NCI-H2081 (cell line): Measurements from ENCODE around the gene LSMEM2.
"Not testable (repeated sequence)": the region's sequence is repeated elsewhere in the genome, so short reads cannot be mapped to it uniquely, and the experiment has no call there.

Source experiments
- DNase-seq, 2 experiments: peaks; one replicate each; lab custom pipeline; 2025; lab: John Stamatoyannopoulos, UW

The LSMEM2 gene

GRCh38 chr3:50278123-50278879 is 586 bp upstream of the LSMEM2 start:
- no peak for DNase-seq

- no peak for DNase-seq
These were observed 549 bp downstream of the LSMEM2 start for GRCh38 chr3:50279255-50280016.

DNA sequence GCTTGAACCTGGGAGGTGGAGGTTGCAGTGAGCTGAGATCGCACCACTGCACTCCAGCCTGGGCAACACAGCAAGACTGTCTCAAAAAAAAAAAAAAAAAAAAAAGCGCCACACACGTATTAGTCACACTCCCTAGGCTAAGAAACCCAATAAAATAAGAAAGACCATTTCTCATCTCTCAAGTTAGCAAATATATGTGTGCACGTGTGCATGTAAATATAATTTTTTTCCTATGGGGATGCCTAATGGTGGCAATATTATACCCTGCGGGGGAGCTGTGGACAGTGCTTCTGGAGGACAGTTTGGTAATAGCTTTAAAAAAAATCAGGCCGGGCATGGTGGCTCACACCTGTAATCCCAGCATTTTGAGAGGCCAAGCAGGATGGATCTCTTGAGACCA is 5.2 kb downstream of the LSMEM2 start:
- not testable (repeated sequence) for DNase-seq

DNA sequence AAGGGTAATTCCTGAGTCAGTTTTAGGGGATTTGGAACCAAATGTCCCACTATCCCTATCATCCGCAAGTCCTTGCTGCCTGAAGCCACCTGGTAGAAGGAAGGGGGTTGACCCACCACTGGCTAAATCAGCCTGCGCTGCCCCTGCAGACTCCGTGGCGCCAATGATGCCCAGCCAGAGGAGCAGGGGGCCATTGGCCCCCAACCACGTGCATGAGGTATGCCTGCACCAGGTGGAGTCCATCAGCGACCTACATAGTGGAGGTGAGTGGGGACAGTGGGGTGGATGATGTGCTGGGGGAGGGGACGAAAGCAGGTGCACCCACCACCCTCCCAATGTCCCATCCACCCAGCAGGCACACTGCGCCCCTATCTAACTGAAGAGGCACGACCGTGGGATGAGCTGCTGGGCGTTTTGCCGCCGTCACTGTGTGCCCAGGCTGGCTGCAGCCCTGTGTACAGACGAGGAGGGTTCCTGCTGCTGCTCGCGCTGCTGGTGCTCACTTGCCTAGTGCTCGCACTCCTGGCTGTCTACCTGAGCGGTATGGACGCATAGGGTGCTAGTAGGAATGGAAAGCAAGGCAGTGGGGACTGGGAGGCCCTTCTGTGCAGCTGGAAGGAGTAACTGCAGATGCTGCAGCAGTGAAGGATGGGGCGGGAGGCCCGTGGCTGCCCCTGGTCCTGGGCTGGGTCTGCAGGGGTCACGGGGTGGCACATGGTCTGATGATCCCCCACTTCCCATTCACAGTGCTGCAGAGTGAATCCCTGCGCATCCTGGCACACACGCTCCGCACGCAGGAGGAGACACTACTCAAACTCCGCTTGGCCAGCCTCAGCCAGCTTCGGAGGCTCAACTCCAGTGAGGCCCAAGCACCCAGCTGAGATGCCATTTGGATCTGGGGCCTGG is 7.7 kb downstream of the LSMEM2 start:
- no peak for DNase-seq

- no peak for DNase-seq
These were observed 8.4 kb downstream of the LSMEM2 start for GRCh38 chr3:50287262-50287661.

- no peak for DNase-seq
These were observed 9.6 kb downstream of the LSMEM2 start for GRCh38 chr3:50288387-50289007.

DNA sequence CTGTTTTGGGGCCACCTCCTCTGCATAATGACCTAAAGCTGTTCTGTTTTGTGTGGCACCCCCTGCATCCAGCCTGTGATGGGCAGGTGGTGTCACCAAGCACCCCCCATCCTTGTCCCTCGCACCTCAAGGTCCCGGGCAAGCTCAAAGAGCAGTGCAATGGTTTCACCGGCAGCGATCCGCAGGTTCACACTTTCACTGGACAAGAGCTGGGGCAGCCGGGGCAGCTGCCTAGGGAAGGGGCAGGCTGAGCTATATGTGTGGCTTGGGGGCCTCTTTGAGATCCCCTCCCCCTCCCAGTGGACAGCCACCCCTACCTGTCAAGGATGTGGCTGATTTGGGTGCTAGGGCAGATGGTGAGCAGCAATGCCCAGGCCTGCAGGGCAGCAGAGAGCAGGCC is 10.2 kb downstream of the LSMEM2 start:
- DNase-seq, result no peak

GRCh38 chr3:50290161-50290641 is 11.3 kb downstream of the LSMEM2 start:
- DNase-seq, result no peak

DNA sequence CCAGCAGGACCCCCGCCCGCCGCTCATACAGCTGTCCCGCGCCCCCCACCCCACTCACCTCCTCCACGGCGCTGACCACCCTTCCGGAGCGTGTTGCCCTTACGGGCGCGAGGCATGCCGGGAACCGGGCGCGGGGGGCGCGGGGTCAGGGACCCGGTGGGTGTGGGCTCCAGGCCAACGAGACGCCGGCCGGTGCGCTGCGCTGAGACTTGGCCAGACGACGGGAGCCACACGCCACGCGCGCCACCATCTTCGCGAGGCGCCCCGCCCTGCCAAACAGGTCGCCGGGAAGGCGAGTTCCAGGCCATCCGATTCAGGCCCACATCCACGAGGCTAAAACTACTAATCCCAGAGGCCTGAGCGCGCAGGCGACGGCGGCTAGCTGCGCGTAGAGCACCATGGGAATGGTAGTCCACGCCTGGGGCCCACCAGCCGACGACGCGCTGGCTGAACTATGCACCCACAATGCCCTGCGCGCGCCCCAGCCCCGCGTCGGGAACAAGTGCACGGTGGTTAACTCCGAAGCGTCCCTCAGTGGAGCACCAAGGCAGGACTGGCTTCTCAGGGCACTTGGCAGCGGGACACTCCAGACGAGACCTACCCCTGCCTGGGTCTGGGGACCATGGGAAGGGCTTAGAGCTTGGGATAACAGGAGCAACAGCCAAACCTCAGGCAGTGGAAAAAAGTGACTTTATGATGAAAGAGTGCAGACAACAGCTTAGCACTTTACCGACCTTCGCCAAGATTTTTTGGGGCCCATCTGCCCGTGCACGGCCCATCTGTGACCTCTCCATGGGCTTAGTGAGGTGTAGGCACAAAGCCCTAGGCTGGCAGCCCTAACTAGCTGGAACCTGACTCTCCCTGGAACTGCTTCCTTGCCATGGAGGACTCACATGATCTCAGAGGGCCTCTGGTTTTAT is 13.5 kb downstream of the LSMEM2 start, which contains the start of gene IFRD2:
Gene IFRD2, minus strand, starts transcription at position 271 of the 920 bp plus-strand sequence. Its CDS starts 155 bp downstream, at position 116.
- DNase-seq, result peak; percentile 93 to 96

DNA sequence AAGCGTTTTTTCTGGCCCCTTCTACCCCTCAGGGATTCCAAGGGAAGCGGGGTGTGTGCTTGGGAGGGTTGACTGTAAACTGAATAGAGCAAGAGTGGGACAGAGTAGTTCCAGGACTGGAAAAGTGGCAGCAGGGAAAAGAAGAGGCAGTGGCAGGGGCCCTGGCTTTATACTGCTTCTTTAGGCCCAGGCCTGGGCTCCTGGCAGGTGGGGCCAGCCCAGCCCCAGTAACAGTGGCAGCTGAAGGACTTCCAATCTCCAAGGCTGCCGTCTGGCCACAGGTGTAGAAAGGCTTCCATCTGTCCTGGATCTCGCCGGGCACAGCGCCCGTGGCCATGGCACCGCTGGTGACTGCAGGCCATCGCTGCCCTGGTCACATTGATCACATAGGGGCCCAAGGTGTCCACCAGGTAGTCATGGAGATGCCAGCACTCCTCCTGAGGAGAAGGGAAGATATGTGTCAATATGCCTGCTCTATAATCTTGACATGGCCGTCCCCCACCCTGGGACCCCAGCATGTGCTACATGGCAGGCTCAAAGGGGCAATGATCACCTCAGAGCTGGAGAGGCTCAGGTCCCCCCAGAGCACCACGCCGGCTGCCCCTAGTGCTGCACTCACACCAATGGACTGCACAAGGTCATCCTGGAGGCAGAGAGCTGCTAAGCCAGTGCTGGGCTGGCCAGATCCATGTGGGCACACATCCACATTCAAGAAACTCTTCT is 14.4 kb downstream of the LSMEM2 start:
- DNase-seq, result no peak

DNA sequence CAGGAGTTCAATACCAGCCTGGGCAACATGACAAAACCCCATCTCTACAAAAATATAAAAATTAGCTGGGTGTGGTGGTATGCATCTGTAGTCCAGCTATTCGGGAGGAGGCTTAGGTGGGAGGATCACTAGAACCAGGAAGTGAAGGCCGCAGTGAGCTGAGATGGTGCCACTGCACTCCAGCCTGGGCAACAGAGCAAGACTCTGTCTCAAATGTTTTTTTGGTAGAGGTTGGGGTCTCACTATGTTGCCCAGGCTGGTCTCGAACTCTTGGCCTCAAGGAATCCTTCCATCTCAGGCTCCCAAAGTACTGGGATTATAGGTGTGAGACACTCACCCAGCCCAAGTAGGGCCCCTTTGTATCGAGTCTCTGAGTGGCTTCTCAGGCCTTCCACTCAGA is 15.2 kb downstream of the LSMEM2 start:
- no peak for DNase-seq

- no peak for DNase-seq
These were observed 15.9 kb downstream of the LSMEM2 start for GRCh38 chr3:50294492-50295403.

DNA sequence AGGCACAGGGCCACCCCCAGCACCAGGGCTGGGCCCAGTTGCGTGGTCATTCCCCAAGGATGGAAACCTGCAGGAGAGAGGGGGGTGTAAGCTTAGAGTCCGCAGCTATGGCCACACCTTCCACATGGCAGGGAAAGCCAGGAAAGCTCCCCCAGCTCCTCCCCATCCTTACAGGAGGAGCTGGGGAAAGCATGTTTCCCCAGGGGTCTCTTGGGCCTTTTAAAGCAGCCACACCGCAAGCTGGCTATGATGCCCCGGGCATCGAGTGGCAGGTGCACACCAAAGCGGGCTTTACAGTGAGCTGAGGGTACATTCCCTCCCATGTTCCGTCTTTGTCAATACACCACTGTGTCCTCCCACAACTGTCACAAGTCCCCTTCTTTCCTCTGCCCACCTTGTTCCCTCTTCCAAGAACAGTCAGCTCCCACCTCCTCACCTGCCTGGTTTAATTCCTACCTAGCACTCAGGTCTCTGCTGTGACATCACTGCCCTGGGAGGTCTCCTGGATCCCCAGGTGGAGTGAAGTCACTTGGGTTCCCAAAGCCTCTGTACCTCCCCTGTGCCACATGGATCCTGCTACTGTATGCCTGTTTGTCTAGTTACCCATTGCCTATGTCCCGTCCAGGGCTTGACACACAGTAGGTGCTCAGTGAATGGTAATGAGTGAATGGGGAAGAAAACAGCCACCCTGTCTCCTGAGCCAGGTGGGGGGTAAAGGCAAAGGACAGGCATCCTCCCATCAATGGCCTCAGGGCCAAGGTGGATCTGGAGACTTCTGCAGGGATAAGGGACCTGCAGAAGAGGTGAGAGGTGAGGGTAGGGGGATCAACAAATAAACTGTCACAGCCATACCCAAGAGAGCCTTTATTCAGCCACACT is 16.9 kb downstream of the LSMEM2 start:
- no peak for DNase-seq

GRCh38 chr3:50296721-50297383 is 18.0 kb downstream of the LSMEM2 start:
- no peak for DNase-seq

GRCh38 chr3:50297384-50297775 is 18.5 kb downstream of the LSMEM2 start:
- DNase-seq, result no peak

- DNase-seq, result no peak
These were observed 19.2 kb downstream of the LSMEM2 start for GRCh38 chr3:50297896-50298725.
